Kasumi-1 (cell line): ENCODE data around the gene GPX2.
A peak's percentile ranks its signal among the peaks of the same experiment; 100 is the strongest.

Experiments
- DNase-seq, 2 experiments: peaks; one replicate each; lab custom pipeline; 2025; lab: John Stamatoyannopoulos, UW

GPX2 gene

DNA sequence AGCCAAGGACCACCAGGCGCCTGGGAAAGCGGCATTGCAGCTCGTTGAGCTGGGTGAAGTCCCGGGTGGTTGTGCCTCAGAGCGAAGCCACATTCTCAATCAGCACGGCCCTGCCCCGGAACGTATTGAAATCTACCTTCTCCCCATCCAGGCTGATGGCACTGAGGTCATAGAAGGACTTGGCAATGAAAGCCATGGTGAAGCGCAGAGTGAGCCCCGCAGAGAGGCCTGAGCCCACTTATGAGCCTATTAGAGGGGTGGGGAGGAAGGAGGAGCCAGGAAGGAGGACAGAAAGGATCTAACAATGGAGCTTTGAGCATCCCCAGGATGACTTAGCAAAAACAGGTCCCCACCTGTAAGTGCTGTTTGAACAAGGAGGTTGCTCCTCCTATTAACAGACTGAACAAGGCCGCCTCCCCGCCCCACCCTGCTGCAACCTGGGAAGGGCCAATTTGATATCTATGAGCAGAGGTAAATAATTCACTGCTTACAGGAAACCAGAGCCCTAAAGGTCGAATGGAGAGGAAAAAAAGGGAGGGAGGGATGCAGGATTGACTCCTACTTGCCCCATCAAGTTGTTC, at the start of gene GPX2:
GPX2 (minus strand) TSS at position 215 of the 581 bp plus-strand sequence; CDS start at position 196, 19 bp downstream.
- no peak for DNase-seq

DNA sequence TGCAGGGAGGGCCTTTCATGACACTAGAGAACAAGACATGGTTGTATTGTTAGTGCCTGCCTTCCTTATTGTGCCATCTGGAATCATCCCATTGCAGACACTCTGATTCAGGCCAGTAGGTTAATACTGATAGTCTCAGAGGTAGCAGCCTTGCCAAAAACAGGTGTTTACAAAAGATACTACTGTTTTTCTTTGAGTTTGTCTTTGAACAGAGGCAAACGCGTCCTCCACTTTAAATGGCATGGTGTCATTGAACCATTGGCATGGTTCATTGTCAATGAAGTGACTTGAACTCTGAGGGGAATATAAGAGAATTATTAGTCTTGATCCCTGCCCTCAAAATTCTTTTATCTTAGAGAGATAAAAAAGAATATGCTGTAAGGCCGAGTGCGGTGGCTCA, 48.4 kb upstream of the GPX2 start:
- no peak for DNase-seq

- peak; percentile 57 to 66 for DNase-seq
Observed at GRCh38 chr14:64990296-64990695, 47.8 kb upstream of the GPX2 start.

DNA sequence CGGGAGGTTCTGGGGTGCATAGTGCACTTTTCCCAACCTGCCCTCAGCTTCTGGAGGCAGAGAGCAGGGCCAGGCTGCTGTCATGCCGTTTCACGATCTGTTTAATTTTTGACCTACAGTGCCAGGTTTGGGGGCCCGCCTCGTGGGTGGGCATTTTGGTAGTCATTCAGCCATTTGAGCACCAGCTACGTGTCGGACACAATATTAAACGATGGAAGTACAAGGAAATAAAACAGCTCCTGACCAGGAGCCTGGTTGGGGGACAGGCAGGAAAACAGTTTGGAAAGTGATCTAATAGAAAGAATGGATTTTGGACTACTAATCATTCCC, 44.9 kb upstream of the GPX2 start:
- no peak for DNase-seq

DNA sequence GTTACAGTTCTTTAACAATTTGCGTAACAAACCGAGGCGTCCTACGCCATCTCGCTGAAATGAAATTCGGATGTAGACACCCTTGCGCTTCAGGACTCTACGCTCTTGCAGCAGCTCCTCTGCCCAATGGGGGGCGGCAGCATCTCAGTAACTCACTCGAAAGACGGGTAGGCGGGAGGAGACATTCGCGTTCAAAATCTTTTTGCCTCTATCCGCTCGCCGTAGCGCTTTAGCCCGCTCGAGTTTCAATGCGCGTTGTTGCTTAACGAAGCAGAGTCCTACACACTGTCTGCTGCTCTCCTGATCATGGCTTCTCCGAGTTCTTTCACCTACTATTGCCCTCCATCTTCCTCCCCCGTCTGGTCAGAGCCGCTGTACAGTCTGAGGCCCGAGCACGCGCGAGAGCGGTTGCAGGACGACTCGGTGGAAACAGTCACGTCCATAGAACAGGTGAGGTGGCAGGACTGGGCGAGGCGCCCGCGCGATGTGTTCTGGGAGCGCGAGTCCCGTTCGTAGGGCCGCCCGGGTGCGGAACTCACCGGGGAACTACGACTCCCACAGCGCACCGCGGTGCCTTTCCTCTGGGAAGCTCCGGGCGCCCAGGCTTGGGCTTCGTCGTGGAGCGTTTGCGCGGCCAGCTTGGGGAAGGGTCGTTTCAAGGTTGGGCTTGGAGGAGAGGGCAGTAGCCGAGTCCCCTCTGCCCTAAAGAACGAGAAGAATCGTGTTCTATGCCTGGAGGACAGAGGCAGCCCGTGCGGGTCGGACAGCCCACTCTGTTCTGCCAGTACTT, 44.3 kb upstream of the GPX2 start, which contains the start of gene FNTB:
FNTB (plus strand) TSS at position 248 of the 790 bp plus-strand sequence; CDS start at position 307, 59 bp downstream.
- DNase-seq: peak; percentile 98 to 99

GRCh38 chr14:64983439-64984310, 41.1 kb upstream of the GPX2 start:
- DNase-seq: peak; percentile 75 to 86

DNA sequence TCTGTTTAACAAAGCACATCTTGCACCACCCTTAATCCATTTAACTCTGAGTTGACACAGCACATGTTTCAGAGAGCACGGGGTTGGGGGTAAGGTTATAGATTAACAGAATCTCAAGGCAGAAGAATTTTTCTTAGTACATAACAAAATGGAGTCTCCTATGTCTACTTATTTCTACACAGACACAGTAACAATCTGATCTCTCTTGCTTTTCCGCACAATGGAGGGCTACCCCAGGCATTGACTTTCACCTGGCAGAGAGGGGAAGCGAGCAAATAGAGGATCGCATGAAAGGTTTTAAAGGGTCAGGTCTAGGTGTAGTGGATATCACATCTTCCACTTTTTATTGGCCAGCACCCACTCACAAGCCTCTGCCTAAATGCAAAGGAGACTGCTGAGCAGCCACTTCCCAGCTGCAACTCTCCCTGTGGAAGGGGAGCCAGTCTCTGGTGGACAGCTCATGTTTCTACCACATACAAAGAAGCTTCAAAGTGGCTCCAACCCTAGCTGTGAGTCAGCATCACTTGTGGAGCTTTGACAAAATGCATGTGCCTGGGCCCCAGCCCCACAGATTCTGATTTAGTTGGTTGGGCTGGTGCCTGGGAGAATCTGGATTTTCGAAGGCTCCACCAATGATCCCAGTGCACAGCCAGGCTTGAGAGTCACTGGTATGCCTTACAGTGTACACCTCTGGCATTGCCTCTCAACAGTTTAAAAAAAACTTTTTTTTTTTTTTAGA, 37.0 kb upstream of the GPX2 start:
- no peak for DNase-seq

- DNase-seq: no peak
Observed at GRCh38 chr14:64974563-64974962, 32.0 kb upstream of the GPX2 start.

GRCh38 chr14:64973826-64974225, 31.3 kb upstream of the GPX2 start:
- DNase-seq: no peak

- no peak for DNase-seq
Observed at GRCh38 chr14:64973026-64973442, 30.5 kb upstream of the GPX2 start.

DNA sequence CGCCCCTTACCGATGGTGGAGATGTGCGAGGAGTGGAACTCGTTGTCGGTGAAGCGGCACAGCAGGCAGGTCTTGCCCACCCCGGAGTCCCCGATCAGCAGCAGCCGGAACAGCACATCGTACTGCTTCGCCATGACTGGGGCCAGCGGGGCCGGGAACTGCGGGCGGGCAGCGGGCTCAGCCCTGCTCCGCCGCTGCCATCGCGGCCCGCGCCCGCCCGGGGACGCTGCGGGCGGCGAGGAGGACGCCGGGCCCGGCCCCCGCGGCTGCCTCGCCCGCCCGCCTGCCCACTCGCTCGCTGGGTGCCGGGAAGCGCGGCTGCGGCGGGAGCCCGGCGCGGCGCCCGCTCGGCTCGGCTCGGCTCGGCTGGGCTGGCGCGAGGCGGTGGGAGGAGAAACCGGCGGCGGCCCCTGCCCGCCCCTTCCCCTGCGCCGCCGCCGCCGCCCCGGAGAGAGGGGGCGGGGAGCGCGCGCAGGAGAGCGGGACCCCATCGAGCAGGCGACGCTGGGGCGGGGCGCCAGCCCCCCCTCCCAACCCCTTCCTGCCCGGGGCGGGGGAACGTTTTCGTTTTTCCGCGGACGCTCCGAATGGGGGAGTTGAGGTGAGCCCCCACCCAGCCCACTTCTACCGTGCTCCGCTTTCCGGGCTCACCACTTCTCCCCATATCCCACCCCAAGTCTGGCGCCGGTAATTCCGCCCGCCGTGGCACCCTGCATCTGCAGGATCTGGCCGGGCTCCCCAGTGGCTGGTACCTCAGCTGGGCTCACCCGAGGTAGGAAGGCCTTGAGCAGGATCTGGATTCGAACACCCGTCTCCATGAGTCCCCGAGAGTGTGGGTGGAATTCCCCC, 29.6 kb upstream of the GPX2 start, which contains the start of gene RAB15:
RAB15 (minus strand) TSS at position 394 of the 849 bp plus-strand sequence; CDS start at position 134, 260 bp downstream.
- peak in 1 of 2 experiments; percentile 25 for DNase-seq

DNA sequence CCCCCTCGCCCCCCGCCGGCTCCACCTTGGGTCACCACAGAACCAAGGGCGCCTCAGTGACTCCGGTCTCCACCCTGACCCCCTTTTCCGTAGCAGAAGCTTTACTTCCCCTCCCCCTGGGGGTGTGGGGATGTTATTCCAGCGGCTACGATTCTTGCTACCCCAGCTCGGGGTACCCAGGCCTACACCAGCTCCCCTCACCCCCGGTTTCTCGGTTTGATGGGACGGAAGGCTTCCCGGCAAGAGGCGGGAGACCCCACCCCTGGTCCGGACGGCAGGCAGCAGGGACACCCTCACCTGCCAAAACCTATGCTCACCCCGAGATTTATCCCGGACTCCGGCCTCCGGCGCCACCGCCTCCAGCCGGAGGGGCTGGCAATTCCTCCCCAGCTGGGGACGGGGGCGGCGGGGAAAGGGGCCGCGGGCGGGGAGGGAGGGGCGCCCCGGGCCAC, 29.0 kb upstream of the GPX2 start:
- no peak for DNase-seq

GRCh38 chr14:64970776-64971477, 28.4 kb upstream of the GPX2 start:
- no peak for DNase-seq

GRCh38 chr14:64970041-64970440, 27.5 kb upstream of the GPX2 start:
- no peak for DNase-seq

GRCh38 chr14:64968651-64969050, 26.1 kb upstream of the GPX2 start:
- no peak for DNase-seq

DNA sequence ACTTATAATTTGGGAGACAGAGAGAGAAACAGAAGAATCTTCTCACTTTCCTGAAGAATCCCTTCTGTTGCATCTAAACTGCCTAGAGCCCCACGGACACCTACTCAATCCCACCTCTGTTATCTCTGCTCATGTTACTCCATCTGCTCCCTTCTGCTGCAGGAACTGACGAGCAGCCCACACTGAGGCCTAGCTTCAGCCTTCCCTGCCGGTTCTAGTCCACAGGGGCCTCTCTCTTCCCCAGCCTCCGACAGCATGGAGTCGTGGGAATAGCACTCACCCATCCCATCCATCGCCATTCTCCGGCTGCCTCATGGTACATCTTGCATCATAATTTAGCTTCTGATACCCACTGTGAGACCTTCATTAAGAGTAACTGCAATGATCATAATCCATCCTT, 25.6 kb upstream of the GPX2 start:
- DNase-seq: no peak

- no peak for DNase-seq
Observed at GRCh38 chr14:64966976-64967375, 24.4 kb upstream of the GPX2 start.

DNA sequence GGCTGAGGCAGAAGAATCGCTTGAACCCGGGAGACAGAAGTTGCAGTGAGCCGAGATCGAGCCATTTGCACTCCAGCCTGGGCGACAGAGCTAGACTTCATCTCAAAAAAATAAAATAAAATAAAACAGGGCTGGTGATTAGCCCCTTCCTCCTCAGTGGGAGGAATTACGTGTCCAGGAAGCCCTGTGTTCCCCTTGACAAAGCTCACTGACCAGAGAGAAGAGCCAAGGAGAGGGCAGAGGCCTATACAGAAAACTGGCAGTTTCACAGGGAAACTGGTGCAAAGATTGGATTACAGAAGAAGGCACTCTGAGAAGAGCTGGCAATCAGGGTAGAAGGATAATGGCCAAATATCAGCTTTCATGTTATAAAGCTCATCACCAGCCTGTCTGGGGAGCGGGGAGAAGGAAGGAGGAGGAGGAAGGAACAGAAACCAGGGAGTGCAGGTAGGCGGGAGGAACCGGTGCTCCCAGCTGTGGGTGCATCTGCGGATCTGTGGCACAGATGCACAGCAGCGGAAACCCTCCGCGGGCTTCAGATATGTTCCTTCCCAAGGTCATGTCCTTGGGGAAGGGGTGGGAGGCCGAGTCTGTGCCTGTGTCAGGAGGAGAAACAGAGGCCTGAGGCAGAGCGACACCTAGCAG, 22.9 kb upstream of the GPX2 start:
- no peak for DNase-seq

- peak in 1 of 2 experiments; percentile 6 for DNase-seq
Observed at GRCh38 chr14:64963611-64964010, 21.1 kb upstream of the GPX2 start.
